ENCODE measurements around the gene YIPF2. TPM values are rescaled to one million over a fixed set of nuclear protein-coding genes. Genes with fewer than 3 reads are reported as not detected.
A peak's percentile ranks its signal among the peaks of the same experiment; 100 is the strongest.

YIPF2 gene
- total RNA-seq, 4 donors from 2014 or later = 23.6 to 134 (median 58.4) TPM

DNA sequence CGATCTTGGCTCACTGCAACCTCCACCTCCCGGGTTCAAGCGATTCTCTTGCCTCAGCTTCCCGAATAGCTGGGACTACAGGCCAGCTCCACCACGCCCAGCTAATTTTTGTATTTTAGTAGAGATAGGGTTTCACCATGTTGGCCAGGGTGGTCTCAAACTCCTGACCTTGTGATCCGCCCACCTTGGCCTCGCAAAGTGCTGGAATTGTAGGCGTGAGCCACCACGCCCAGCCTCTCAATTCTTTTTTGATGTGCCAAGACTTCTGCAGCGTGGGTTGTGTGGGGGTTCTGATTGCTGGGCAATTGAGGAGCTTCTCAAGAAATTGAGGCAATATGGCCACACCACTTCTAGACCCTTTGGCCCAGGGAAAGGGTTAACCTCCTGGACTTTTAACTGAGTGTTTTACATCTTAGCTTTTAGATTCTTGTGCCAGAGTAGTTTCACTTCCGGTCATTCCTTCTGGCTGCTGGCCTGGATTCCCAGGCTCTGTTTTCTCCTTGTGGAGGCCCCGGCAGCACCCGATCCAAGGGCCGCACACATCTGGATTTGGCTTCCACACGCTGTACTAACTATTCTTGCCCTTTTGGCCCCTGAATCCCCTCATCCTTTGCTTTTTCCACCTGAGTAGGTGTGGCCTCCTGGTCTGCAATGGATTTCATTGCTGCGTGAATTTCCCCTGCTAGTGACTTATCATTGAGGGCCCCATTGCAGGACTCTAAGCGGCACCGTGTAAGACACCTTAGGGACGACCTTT, 47.1 kb upstream of the YIPF2 start:
- WGBS, 2 donors (ENCODE audit: low coverage in 1 of 2) = 51 to 74% methylated on average over 7 to 19 of the region's 19 CpGs
- Histone ChIP-seq H3K4me3 (peak overlapping the region in 1 of 4 donors; percentile 2), H3K36me3 (no peaks in the 10 kb centered on the region), H3K27ac (peak overlapping the region; percentile 42 to 74 (median 65)), H3K4me1 (peaks cover 12 to 25% (median 18%) of the 10 kb centered on the region in 4 donors), H3K9me3 (no peaks in the 10 kb centered on the region), H3K27me3 (no peaks in the 10 kb centered on the region)
- intact Hi-C loops (cut with DNase I; ENCODE audit: low total_unique reads) = no loop called here
- TF ChIP-seq POLR2AphosphoS5 (IDR thresholded peaks at IDR 0.05) (no peak), POLR2A (IDR thresholded peaks at IDR 0.05) (no peak), EP300 (IDR thresholded peaks at IDR 0.05; ENCODE audit: low read depth) (no peak)
- TF ChIP-seq, protein P1, sequence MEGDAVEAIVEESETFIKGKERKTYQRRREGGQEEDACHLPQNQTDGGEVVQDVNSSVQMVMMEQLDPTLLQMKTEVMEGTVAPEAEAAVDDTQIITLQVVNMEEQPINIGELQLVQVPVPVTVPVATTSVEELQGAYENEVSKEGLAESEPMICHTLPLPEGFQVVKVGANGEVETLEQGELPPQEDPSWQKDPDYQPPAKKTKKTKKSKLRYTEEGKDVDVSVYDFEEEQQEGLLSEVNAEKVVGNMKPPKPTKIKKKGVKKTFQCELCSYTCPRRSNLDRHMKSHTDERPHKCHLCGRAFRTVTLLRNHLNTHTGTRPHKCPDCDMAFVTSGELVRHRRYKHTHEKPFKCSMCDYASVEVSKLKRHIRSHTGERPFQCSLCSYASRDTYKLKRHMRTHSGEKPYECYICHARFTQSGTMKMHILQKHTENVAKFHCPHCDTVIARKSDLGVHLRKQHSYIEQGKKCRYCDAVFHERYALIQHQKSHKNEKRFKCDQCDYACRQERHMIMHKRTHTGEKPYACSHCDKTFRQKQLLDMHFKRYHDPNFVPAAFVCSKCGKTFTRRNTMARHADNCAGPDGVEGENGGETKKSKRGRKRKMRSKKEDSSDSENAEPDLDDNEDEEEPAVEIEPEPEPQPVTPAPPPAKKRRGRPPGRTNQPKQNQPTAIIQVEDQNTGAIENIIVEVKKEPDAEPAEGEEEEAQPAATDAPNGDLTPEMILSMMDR (IDR thresholded peaks at IDR 0.05) = no peak
- in situ Hi-C loops (cut with MboI; ENCODE audit: low pct_ligation_motif_present in 1 of 4, low pct_unique_long_range_greater_than_20kb in 1 of 4, low sequenced_read_pairs in 3 of 4) = no loop called here
- DNase-seq = no peak

DNA sequence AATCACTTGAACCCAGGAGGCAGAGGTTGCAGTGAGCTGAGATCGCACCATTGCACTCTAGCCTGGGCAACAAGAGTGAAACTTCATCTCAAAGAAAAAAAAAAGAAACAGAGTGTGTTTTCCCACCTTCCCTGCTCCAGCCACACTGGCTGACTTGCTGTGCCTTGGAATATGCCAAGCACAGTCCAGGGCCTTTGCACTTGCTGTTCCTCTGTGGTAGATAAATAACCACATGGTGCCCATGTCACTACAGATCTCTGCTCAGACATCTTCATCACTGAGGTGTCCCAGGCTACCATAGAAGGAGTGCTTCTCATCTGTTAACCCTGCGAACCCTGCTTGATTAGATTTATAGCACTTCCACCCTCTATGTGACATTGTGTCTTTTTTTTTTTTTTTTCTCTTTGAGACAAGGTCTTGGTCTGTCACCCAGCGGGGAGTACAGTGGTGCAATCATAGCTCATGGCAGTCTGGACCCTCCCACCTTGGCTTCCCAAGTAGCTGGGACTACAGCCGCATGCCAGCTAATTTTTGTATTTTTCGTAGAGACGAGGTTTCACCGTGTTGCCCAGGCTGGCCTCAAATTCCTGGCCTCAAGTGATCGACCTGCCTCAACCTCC, 42.8 kb upstream of the YIPF2 start:
- no peaks in the 10 kb centered on the region for H3K9me3 ChIP-seq
- no peaks in the 10 kb centered on the region for H3K36me3 ChIP-seq
- no peak for DNase-seq
- H3K27ac ChIP-seq = no peak overlapping the region
- intact Hi-C loops (cut with DNase I; ENCODE audit: low total_unique reads) = no loop called here
- in situ Hi-C loops (cut with MboI; ENCODE audit: low pct_ligation_motif_present in 1 of 4, low pct_unique_long_range_greater_than_20kb in 1 of 4, low sequenced_read_pairs in 3 of 4) = no loop called here
- WGBS, 2 donors (ENCODE audit: low coverage in 1 of 2) = 72 to 94% methylated on average over 2 to 8 of the region's 8 CpGs
- peaks cover 4 to 32% (median 26%) of the 10 kb centered on the region in 4 donors for H3K4me1 ChIP-seq
- H3K4me3 ChIP-seq = no peak overlapping the region
- H3K27me3 ChIP-seq = no peaks in the 10 kb centered on the region
- TF ChIP-seq, protein P1 (IDR thresholded peaks at IDR 0.05) = no peak

DNA sequence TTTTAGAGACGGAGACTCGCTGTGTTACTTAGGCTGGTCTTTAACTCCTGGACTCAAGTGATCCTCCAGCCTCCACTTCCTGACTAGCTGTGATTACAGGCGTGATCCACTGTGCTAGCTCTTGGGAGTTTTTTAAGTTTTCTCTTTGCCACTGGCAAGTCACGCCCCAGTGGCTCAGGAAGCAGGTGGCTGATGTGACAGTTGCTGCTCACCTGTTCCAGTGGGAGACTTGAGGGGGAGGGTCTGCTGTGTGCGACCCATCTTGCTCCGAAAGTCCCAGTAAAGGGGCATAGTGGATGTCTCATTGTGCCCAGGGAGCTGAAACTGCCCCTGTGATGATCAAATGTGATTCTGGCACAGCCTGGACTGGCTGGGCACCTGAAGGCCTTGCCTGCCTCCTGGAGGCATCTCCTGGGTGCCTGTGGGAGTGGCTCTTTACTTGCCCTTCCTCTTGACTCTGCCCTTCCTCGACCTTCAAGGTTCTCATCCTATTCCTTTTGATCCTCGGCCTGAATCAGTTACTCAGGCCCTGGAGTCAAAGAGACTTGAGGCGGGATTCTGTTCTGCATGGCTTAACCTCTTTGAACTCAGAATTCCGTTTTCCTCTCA, 40.2 kb upstream of the YIPF2 start:
- Histone ChIP-seq H3K36me3 (no peaks in the 10 kb centered on the region), H3K27ac (peak overlapping the region; percentile 7 to 71 (median 59)), H3K27me3 (no peaks in the 10 kb centered on the region), H3K9me3 (no peaks in the 10 kb centered on the region), H3K4me3 (no peak overlapping the region), H3K4me1 (peaks cover 0 to 19% (median 16%) of the 10 kb centered on the region in 4 donors)
- in situ Hi-C loops (cut with MboI; ENCODE audit: low pct_ligation_motif_present in 1 of 4, low pct_unique_long_range_greater_than_20kb in 1 of 4, low sequenced_read_pairs in 3 of 4) (no loop called here), intact Hi-C loops (cut with DNase I; ENCODE audit: low total_unique reads) (no loop called here)
- TF ChIP-seq POLR2A (IDR thresholded peaks at IDR 0.05) (no peak), EP300 (IDR thresholded peaks at IDR 0.05; ENCODE audit: low read depth) (no peak), POLR2AphosphoS5 (IDR thresholded peaks at IDR 0.05) (no peak)
- TF ChIP-seq, protein P1 (IDR thresholded peaks at IDR 0.05) = peak in 2 of 5 experiments; percentile 20 to 46
- 42 to 44% methylated on average over 5 to 10 of the region's 10 CpGs for WGBS, 2 donors (ENCODE audit: low coverage in 1 of 2)
- peak; percentile 39 for DNase-seq

DNA sequence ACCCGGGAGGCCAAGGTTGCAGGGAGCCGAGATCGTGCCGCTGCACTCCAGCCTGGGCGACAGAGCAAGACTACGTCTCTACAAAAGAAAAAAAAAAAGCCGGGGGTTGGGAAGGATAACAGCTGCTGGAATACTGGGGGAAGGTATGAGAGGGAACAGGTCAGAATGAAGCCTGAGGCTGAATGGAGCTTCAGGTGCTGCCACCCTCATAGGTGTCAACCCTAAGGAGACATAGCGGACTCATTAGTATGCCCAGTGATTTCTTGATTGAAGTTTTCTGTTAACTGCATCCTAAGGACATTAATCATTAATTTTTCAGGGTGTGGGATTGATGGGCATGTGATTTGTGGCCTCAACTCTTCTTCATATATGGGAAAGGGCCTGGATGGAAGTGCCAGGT, 38.4 kb upstream of the YIPF2 start:
- Histone ChIP-seq H3K4me1 (peaks cover 5 to 36% (median 27%) of the 10 kb centered on the region in 4 donors), H3K4me3 (no peak overlapping the region), H3K9me3 (no peaks in the 10 kb centered on the region), H3K27ac (no peak overlapping the region), H3K27me3 (no peaks in the 10 kb centered on the region), H3K36me3 (no peaks in the 10 kb centered on the region)
- no peak for DNase-seq
- no peak for TF ChIP-seq EP300 (IDR thresholded peaks at IDR 0.05; ENCODE audit: low read depth)
- no peak for TF ChIP-seq POLR2AphosphoS5 (IDR thresholded peaks at IDR 0.05)
- no peak for TF ChIP-seq POLR2A (IDR thresholded peaks at IDR 0.05)
- TF ChIP-seq, protein P1 (IDR thresholded peaks at IDR 0.05) = no peak
- in situ Hi-C loops (cut with MboI; ENCODE audit: low pct_ligation_motif_present in 1 of 4, low pct_unique_long_range_greater_than_20kb in 1 of 4, low sequenced_read_pairs in 3 of 4) = no loop called here
- intact Hi-C loops (cut with DNase I; ENCODE audit: low total_unique reads) = no loop called here
- WGBS, 2 donors (ENCODE audit: low coverage in 1 of 2) = 87 to 100% methylated on average over 1 to 8 of the region's 8 CpGs

All from transverse colon (tissue), 4 donors.